HepG2 (cell line): ENCODE data around the gene MAGI1.

Experiments used
- ASH2L ChIP-seq: fragments of 300-600, 200-600 bp; sonication (generic); IDR thresholded peaks from 2 replicates; pipeline ENCODE4 v1.7.0; 2017; ENCODE audit warnings: low read depth, mild to moderate bottlenecking, moderate library complexity, mixed read lengths, low read length; ENCODE audit not compliant: insufficient read length
- CTCF ChIP-seq: sonication (generic); formaldehyde crosslinking; IDR thresholded peaks from 2 replicates; pipeline ENCODE4 v1.5.0; 2020; ENCODE audit warnings: mild to moderate bottlenecking, missing genetic modification reagents, moderate library complexity
- EZH2 ChIP-seq: conservative IDR thresholded peaks from 2 replicates; pipeline ENCODE4 v1.6.1; 2012; ENCODE audit warnings: mild to moderate bottlenecking, low read depth, low read length, moderate library complexity
- POLR2A ChIP-seq, 2 experiments: IDR thresholded peaks; 2 replicates each; pipeline ENCODE4 v1.6.1; 2011; ENCODE audit warnings: low read depth in 2 of 2, low read length in 2 of 2, mild to moderate bottlenecking in 1 of 2, moderate library complexity in 1 of 2; ENCODE audit not compliant: insufficient read depth in 1 of 2
- RXRA ChIP-seq: sonication (generic); formaldehyde crosslinking; IDR thresholded peaks from 2 replicates; pipeline ENCODE4 v1.5.1; 2020; ENCODE audit warnings: missing genetic modification reagents

GRCh38 chr3:65472501-65472900 is 566.2 kb downstream of the MAGI1 start:
- no peak for TF ChIP-seq ASH2L
- TF ChIP-seq CTCF (CRISPR knock-in tag): no peak
- no peak for TF ChIP-seq EZH2
- TF ChIP-seq RXRA: no peak
- TF ChIP-seq POLR2A (IDR thresholded peaks at IDR 0.05; ENCODE audit: insufficient read depth in 1 of 2, low read depth in 2 of 2, low read length in 2 of 2): no peak
